Stomach (tissue), 4 donors: ENCODE data around the gene C1orf159.

Experiments used
- EP300 ChIP-seq: sonication (generic); formaldehyde crosslinking; IDR thresholded peaks from one replicate; pipeline ENCODE4 v1.6.1; 2017; ENCODE audit warnings: antibody characterized with exemption
- POLR2A ChIP-seq, 4 donors: fragments of 450-650 bp; IDR thresholded peaks; one replicate each; pipeline ENCODE4 v1.6.1; 2016; ENCODE audit warnings: antibody characterized with exemption in 4 of 4, control low read depth in 2 of 4, mild to moderate bottlenecking in 1 of 4, moderate library complexity in 1 of 4
- POLR2AphosphoS5 ChIP-seq, 3 donors: sonication (generic); formaldehyde crosslinking; IDR thresholded peaks; one replicate each; pipeline ENCODE4 v1.6.1; 2016; ENCODE audit warnings: antibody characterized with exemption in 3 of 3
- TF ChIP-seq, protein P1 (sequence below), 7 experiments: fragments of 450-650 bp in 4 of 7; fragments of 200-600 bp in 3 of 7; sonication (generic) in 3 of 7; IDR thresholded peaks; one replicate each; pipeline ENCODE4 v1.5.1; 2016 to 2019; ENCODE audit warnings: antibody characterized with exemption in 7 of 7, control low read depth in 2 of 7, mild to moderate bottlenecking in 1 of 7

DNA sequence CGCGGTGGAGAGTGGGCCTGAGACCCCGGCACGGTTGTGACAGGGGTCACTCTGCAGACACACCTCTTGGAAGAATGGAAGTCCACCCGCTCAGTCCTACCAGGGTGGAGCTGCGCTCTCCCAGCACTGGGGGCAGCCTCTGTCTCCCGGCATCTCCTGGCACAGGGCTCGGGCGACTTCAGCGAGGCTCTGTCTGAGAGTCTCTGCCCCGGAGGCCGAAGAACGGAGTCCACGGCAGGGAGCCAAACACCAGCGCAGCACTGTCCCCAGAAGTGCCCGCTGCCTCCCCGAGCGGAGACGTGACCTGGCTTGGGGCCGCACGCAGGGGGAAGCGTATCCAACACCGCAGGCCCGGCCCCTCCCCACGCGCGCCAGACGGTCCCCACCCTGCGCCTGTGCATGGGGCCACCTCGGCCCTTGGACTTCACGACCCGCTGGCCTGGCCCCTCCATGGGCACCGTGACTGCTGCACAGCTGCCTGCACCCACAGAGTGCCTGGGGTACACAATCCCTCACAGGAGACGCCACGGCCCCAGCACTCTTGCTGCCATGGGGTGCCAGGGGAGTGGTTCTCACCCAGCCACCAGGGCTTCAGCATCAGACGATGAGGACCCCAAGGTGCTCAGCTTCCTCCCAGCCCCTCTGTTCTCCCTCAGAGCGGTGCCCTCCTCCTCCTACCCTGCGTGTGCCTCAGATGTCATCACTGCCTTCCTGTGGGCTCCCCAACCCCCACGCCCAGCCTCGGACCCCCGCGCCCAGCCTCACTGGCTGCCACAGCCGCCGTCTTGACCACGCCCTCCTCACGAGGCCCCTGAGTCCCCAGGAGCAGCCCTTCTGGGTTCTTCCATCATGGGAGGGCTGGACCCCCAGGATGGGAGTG, 26.8 kb downstream of the C1orf159 start:
- no peak for TF ChIP-seq POLR2A (IDR thresholded peaks at IDR 0.05)
- TF ChIP-seq, protein P1, sequence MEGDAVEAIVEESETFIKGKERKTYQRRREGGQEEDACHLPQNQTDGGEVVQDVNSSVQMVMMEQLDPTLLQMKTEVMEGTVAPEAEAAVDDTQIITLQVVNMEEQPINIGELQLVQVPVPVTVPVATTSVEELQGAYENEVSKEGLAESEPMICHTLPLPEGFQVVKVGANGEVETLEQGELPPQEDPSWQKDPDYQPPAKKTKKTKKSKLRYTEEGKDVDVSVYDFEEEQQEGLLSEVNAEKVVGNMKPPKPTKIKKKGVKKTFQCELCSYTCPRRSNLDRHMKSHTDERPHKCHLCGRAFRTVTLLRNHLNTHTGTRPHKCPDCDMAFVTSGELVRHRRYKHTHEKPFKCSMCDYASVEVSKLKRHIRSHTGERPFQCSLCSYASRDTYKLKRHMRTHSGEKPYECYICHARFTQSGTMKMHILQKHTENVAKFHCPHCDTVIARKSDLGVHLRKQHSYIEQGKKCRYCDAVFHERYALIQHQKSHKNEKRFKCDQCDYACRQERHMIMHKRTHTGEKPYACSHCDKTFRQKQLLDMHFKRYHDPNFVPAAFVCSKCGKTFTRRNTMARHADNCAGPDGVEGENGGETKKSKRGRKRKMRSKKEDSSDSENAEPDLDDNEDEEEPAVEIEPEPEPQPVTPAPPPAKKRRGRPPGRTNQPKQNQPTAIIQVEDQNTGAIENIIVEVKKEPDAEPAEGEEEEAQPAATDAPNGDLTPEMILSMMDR (IDR thresholded peaks at IDR 0.05), result no peak
- TF ChIP-seq EP300, result no peak
- no peak for TF ChIP-seq POLR2AphosphoS5 (IDR thresholded peaks at IDR 0.05)
